Left lobe of liver (tissue), 2 donors: ENCODE measurements around the gene CCS. TPM values are rescaled to one million over a fixed set of nuclear protein-coding genes. Genes with fewer than 3 reads are reported as not detected.
"Not testable (repeated sequence)": the region's sequence is repeated elsewhere in the genome, so short reads cannot be mapped to it uniquely, and the experiment has no call there.

Experiments
- ATAC-seq: fragments of 200-7000 bp; cut with Tn5 transposase; one replicate; pipeline ENCODE4 v1.9.1; 2020; ENCODE audit warnings: mild to moderate bottlenecking, moderate library complexity
- DNase-seq: peaks from one replicate; pipeline ENCODE4 v3.0.0-alpha.2; 2020; ENCODE audit warnings: low spot score
- total RNA-seq: library from RNA; stranded (reverse); gene quantifications from one replicate; pipeline ENCODE4 v1.2.1, GENCODE V29; 2021
- donor health status: DM: no; HTN: no; CAD: no; lungs with moderate emphysema.
- donor health status: DM: no; HTN: yes; CAD: no.

Gene CCS, protein sequence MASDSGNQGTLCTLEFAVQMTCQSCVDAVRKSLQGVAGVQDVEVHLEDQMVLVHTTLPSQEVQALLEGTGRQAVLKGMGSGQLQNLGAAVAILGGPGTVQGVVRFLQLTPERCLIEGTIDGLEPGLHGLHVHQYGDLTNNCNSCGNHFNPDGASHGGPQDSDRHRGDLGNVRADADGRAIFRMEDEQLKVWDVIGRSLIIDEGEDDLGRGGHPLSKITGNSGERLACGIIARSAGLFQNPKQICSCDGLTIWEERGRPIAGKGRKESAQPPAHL
- total RNA-seq = 68.5 TPM

DNA sequence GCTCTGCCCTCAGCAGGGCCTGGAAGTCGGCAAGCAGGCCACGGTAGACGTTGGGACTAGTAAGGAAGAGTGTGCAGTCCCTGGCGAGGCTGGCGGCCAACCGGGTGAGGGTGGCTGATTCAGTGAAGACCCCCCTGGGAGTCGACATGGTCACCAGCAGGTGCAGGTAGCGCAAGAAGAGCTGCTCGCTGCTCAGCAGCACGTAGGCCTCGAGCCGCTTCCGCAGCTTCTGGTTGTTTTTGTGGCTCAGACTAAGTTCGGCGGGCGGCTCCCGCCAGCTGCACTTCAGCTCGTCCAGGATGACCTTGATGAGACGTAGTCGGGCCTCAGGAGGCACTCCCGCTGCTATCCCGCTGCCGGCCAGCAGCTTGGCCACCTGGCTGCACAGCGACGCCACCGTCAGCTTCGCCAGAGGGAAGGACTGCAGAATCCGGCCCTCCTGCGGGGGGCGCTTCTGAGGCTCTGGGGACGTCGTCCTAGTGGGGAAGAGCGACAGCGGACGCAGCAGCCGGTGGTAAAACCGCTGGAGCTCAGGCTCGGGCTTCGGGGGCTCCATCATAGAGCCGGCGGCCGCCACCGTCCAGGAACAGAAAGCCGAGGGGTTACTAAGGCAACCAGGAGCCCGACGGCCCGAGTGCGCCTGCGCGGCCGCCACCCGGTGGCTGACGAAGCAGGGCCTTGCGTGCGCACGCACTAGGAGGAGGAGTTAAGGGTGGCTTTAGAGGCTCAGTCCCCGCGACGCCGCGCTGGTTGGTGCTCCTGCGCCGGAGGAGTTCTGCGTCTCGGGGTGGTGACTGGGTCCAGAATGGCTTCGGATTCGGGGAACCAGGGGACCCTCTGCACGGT, at the start of gene CCS, which contains the start of gene CCDC87:
Gene CCS, plus strand, starts transcription at position 729 of the 846 bp plus-strand sequence. Its CDS starts 77 bp downstream, at position 806.
Gene CCDC87, minus strand, starts transcription at position 607 of the 846 bp plus-strand sequence. Its CDS starts 48 bp downstream, at position 559.
- ATAC-seq (peak; percentile 90), DNase-seq (peak; percentile 99)

DNA sequence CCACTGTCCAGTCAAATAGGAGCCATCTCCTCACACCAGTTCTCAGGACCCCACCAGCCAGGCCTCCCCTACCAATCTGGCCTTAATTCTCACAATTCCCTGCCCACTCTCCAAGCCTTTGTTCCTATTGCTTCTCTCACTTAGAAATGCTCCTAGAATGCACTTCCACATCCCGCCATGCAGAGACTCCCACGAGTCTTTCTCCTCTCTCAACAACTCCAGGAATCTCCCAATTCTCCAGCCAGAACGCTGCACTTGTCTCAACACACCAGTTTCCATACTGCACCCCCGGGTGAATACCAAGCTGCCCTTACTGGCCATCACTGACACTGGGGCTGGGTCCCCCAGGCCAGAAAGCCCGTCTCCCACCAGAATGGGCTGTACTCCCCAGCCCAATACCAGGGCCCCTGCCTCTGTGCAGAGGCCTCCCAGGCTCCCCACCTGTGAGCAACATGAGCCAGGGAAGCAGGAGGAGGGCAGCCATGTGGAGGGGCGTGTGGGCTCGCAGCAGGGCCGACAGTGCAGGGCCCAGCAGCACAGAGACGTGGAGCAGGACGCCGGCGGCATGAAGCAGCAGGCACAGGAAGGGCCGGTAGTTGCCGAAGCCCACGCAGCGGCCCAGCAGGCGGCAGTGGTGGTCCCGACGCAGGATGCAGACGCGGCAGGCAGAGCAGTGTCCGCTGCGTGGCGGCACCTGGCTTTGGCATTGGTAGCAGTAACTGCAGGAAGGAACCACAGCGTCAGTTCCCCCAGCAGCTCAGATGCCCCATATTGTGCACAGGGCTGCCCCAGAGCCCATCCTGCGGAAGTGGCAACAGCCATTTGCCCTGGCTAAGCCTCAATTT, 49.5 kb upstream of the CCS start:
- DNase-seq (no peak), ATAC-seq (no peak)

DNA sequence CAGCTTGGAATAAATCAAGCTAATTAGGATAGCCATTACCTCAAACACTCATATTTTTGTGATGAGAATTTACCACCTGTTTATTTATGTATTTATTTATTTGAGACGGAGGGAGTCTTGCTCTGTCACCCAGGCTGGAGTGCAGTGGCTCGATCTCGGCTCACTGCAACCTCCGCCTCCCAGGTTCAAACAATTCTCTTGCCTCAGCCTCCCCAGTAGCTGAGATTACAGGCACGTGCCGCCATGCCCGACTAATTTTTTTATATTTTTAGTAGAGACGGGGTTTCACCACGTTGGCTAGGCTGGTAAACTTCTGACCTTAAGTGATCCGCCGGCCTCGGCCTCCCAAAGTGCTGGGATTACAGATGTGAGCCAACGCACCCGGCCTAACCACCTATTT, 48.0 kb upstream of the CCS start:
- not testable (repeated sequence) for ATAC-seq, DNase-seq

DNA sequence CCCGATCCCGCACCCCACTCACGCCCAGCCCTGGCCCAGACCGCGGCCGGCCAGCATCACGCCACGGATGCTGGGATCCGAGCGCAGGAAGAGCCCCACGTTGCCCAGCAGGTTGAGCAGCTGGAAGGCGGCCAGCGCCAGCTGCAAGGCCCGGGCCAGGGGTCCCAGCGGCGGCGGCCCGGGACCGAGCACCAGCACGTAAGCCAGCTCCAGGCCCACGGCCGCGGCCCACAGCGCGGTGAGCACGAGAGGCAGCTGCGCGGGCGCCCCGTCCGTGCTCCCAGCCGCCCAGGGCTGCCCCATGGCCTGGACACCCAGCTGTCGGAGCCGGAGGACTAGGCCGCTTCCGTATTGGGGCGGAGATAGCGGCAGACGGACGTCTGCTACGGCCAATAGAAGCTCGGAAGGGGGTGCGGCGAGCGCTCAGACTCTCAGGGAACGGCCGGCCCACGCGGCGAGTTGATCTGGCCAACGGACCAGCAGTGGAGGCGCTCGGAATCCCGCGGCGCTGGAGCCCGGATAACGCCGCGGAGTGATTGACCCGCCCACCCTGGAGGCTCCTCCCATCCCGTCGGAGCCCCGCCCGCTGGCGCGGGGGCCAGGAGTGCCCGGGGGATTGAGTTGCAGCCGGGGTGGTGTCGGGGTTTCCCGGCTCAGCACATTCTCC, 47.2 kb upstream of the CCS start, which contains the start of gene ZDHHC24:
Gene ZDHHC24, minus strand, starts transcription at position 348 of the 667 bp plus-strand sequence. Its CDS starts 45 bp downstream, at position 303.
- DNase-seq (peak; percentile 99), ATAC-seq (peak; percentile 97)

DNA sequence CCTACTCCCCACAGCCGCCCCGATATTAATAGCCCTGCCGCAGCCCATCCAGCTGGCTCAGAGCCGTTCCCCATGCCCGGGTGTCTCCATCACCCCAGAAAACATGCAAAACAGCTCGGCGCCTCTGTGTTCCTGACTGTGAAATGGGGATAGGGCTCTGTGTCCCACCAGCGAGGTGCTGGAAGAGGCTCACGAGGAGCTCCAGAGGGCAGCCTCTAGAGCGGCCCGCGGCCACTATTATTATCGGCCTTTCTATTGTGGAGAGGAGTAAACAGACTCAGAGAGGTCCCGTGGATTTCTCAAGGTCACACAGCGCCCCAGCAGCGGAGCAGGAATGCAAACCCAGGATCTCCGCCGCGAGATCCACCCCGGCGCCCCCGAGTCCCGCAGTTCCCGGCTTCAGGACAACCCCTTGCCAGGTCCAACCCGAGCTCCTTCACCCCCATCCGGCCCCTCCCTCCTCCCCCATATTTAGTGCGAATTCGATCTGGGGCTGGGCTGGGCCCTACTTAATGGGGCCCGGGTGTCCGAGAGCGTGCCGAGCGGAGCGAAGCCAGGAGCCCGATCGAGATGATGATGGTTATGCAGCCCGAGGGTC, 46.5 kb upstream of the CCS start, which contains the start of gene ACTN3:
Gene ACTN3, plus strand, starts transcription at position 536 of the 598 bp plus-strand sequence. Its CDS starts 35 bp downstream, at position 571.
- no peak for ATAC-seq
- DNase-seq = no peak

DNA sequence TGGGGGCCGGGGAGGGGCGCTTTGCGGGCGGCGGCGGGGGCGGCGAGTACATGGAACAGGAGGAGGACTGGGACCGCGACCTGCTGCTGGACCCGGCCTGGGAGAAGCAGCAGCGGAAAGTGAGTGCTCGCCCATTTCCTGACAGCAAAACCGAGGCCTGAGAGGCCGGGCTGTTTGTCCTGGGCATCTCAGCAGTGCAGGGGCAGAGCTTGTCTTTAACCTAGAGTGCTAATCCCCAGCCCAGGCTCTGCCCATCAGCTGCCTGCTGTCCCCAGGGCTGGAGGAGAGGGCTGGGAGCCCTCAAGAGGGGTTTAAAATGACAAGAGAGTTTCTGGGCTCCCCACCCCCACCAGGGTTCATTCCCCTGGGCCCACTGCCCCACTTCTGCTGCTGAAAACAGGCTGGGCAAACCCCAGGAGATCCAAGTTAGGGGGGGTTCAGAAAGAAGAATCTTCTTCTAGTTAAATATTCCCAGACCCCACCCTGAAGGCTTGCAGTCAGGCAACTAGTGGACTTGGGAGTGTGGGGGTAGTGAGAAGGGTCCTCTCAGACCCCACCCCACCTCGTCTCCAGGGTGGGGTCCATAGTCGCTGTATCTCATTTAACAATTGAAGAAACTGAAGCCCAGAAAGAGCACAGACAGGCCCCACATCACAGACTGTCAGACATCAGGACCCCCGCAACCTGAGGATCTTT, 45.9 kb upstream of the CCS start:
- DNase-seq (no peak), ATAC-seq (no peak)

DNA sequence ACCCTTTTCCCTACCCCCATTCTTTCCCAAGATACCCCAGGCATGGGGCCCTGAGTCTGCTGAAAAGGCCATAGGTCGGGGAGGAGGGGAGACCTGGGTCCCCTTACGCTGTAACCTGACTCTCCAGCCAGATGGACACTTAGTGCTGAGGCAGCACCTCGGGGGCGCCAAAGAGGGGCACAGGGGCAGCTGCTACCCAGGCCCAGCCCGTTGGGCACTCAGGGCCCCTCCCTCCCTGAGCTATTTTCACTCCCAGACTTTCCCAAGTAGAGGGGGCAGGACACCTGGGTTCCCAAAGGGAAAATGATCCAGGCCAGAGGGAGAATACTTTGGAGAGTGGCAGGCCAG, 45.3 kb upstream of the CCS start:
- no peak for DNase-seq
- ATAC-seq = no peak

DNA sequence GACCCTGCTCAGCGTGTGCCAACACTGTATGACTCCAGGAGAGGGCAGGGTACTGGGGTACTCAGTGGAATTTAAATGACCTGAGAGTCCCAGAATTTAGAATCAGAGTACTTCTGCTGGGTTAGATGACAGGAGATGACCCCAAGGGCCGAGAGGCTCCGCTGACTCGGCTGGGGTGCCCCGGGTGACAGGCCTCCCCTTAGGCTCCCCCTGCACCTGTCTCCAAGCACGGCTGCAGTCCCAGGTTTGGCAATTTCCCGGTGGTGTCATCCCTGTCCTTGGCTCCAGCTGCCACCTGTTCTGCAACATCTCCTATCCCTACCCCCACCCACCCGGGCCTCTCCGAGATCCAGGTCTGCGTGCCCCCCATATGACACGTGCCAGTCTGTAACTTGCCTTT, 44.9 kb upstream of the CCS start:
- no peak for ATAC-seq
- DNase-seq = no peak

DNA sequence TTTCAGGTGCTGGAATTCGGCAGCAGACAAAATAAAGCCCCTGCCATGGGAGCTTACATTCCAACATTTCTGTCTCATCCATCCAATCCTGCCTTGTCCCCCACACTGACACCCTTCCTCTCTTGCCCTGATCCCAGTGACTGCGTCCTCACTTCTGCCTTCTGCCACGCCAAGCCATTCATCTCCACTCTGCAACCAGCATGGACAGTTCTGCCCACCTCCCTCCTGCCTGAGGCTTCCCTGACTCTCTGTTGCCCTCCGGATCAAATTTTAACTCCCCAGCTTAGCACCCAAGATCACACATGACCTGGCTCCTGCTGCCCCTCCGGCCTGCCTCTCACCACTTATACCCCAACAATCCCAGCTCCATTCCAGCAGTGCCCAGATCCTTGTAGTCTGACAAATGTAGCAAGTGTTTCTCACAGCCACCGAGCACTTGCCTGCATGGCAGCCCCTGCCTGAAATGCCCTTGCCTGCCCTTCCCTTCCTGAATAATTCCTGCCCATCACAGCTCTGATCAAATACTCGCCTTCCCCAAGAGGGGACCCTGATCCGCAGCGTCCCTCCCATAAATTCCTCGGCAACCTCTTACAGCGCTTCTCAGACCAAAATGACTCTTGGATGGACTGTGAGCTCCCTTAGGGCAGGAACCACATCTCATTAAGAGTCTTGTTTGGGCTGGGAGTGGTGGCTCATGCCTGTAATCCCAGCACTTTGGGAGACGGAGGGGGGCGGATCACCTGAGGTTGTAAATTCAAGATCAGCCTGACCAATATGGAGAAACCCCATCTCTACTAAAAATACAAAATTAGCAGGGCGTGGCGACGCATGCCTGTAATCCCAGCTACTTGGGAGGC, 44.0 kb upstream of the CCS start:
- ATAC-seq = no peak
- no peak for DNase-seq

DNA sequence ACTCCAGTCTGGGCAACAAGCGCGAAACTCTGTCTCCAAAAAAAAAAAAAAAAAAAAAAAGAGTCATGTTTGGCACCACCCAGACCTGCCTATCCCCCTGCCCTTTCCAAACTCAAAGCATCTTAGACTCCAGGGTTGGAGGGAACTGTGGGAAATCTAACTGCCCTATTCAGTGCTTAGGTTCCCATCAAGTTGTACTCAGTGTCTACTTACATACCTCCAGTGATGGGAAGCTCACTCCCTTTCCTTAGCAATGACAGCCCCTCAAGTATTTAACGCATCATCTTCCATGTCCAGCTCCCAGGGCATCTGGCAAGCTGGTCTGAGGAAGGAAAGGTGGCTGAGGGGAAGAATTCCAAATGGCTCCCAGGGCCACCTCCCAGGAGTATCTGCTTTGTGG, 43.3 kb upstream of the CCS start:
- DNase-seq = no peak
- ATAC-seq = no peak

DNA sequence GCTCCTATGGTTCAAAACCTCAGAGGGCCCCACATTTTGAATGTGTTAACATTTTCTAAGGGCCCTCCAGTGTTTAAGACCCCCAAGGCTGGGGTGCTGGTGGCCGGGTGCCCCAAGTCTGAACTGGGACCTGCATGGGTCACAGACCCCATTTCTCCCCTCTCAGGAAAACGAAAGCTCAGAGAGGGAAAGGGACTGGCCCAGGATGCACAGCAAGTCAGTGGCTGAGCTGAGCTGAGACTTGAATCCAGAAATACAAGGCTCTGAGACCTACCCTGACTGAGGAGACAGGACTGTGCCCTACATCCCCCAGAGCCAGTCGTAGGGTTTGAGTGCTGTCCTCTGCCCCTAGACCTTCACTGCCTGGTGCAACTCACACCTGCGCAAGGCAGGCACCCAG, 42.1 kb upstream of the CCS start:
- no peak for DNase-seq

DNA sequence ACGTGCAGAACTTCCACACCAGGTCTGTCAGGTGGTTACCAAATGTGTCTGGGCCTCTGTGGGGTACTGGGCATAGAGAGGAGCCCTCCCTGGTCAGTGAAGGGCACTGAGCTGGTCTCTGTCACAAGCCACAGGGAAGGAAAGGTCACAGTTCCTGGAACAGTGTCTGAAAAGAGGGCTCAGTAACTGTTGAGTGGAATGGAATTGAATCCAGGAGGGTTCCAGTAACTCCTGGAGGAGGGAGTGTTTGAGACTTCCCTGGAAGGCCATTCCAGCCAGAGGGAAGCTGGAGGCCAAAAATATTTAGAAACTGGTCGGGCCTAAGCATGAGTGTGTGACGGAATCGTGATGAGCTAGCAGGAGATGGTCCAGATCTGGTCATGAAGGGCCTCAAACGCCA, 38.4 kb upstream of the CCS start:
- ATAC-seq (no peak), DNase-seq (no peak)

More for the DNA sequence above, 42.1 kb upstream of the CCS start:
- no peak for ATAC-seq

DNA sequence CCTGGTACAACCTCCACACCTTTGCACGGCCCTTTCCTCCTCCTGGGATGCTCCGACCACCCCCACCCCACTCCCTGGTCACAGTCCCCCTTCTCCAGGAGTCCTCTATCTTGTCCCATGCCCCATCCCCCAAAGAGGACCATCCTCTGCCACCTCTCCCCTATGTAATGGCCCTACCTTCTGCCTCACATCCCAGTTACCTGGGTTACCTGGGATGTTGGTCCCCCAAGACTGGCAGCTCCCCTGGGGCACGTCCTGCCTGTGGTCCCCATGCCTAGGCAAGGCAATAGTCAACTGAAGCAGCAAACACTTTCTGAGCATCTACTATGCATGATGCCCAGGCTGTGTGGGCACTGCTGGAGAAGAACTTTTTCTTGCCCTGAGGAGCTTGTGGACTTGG, 37.6 kb upstream of the CCS start:
- no peak for ATAC-seq
- no peak for DNase-seq

DNA sequence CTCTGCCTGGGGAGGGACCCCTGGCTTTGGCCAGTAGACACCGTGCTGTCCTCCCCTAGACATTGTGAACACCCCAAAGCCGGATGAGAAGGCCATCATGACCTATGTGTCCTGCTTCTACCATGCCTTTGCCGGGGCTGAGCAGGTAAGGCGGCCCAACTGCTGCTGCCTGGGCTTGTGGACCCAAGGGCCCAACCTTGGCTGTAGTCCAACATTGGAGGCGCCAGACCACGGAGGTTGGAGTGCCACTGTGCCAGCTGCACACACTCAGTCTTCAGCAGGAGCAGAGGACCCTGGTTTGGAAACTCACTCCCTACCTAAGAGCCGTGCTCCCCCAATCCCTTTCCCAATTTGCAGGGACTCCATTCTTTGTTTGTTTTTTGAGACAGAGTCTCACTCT, 36.9 kb upstream of the CCS start:
- no peak for ATAC-seq
- DNase-seq = no peak

DNA sequence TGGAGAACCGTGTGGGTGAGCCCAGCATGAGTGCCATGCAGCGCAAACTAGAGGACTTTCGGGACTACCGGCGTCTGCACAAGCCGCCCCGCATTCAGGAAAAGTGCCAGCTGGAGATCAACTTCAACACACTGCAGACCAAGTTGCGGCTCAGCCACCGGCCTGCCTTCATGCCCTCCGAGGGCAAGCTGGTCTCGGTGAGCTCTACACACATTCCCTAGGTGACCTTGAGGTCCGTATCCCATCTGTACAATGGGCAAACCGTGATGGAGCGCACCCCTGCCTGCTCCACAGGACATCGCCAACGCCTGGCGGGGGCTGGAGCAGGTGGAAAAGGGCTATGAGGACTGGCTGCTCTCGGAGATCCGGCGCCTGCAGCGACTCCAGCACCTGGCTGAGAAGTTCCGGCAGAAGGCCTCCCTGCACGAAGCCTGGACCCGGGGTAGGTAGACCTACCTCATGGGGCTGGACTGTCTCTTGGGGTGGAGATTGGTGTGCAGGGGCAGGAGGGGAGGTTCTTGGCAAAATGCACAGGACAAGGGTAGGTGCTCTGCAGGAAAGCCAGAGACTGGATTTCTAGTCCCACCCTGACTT, 35.2 kb upstream of the CCS start:
- ATAC-seq = no peak
- DNase-seq = no peak

DNA sequence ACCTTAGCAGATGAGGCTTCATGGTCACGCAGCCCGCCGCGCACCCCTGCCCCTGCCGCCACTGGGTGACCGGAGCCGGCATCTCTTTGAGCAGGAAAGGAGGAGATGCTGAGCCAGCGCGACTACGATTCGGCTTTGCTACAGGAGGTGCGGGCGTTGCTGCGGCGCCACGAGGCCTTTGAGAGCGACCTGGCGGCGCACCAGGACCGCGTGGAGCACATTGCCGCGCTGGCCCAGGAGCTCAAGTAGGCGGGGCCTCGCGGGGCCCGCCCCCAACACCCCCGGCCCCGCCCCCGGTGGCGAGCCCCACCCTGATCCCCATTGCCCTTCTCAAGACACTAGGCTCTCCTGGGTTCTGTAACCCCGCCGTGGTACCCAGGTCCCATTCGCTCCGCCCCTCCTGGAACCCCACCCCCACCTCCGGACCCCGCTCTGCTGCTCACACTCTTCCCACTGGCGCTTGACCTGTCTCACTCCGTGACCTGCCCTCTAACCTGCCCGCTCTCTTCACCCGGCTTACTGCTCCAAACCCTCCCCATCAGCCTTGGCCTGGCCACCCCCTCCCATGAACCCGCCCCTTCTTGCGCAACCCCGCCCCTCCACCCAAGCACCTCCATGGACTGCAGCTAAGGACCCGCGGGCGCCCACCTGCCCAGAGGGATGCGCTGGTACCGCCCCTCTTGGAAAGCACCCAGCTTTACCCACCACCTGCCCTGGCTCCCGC, 33.7 kb upstream of the CCS start:
- DNase-seq (no peak), ATAC-seq (peak; percentile 42)

DNA sequence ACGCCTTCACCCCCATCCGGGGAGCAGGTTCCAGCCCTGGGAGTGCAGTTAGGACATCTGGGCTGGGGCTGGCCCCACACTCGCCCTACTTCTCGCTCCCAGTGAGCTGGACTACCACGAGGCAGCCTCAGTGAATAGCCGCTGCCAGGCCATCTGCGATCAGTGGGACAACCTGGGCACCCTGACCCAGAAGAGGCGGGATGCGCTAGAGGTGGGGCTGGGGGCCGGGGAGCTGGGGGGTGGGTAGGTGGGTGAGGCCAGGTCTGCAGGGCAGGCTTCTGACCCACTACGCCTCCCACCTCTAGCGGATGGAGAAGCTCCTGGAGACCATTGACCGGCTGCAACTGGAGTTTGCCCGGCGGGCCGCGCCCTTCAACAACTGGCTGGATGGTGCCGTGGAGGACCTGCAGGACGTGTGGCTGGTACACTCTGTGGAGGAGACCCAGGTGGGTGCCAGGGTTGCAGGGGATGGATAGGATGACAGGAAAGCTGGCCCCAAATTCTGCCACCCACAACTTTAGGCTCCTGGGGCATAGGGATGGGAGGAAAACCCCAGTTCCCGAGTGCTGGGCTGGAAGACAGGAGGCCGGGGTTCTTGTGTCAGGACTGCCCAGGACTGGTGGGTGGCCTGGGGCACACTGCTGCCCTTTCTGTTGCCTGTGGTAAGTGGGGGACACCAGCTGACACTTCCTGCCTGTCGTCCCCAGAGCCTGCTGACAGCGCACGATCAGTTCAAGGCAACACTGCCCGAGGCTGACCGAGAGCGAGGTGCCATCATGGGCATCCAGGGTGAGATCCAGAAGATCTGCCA, 32.9 kb upstream of the CCS start:
- DNase-seq = no peak
- peak; percentile 16 for ATAC-seq
